HG03060 (cell line): ENCODE data around the gene MEX3D.
"Not testable (repeated sequence)": the region's sequence is repeated elsewhere in the genome, so short reads cannot be mapped to it uniquely, and the experiment has no call there.

Experiments used
- ATAC-seq: cut with Tn5 transposase; IDR thresholded peaks from one replicate; pipeline ENCODE4 v1.9.1; 2021; ENCODE audit warnings: low read depth, moderate number of reproducible peaks; ENCODE audit not compliant: unreplicated experiment

MEX3D gene

GRCh38 chr19:1522061-1522460 lies 46.1 kb downstream of the MEX3D start:
- ATAC-seq = no peak

GRCh38 chr19:1521636-1522035 lies 46.5 kb downstream of the MEX3D start:
- ATAC-seq = no peak

- ATAC-seq = no peak
These were observed 47.8 kb downstream of the MEX3D start for GRCh38 chr19:1520203-1520780.

GRCh38 chr19:1519802-1520201 lies 48.3 kb downstream of the MEX3D start:
- not testable (repeated sequence) for ATAC-seq

GRCh38 chr19:1518471-1518870 lies 49.7 kb downstream of the MEX3D start:
- ATAC-seq = no peak

GRCh38 chr19:1516395-1516753 lies 51.8 kb downstream of the MEX3D start:
- no peak for ATAC-seq

GRCh38 chr19:1514986-1515721 lies 53.0 kb downstream of the MEX3D start:
- ATAC-seq = no peak

GRCh38 chr19:1514295-1514661 lies 53.8 kb downstream of the MEX3D start:
- no peak for ATAC-seq

- no peak for ATAC-seq
These were observed 54.4 kb downstream of the MEX3D start for GRCh38 chr19:1513499-1514294.

- ATAC-seq = no peak
These were observed 55.2 kb downstream of the MEX3D start, which contains the start of gene ADAMTSL5 for GRCh38 chr19:1512671-1513498. Gene ADAMTSL5 (minus strand): TSS chr19:1513019. CDS start chr19:1510943, 2,076 bp downstream.

- ATAC-seq = no peak
These were observed 56.5 kb downstream of the MEX3D start for GRCh38 chr19:1511318-1512317.

- no peak for ATAC-seq
These were observed 57.3 kb downstream of the MEX3D start for GRCh38 chr19:1510807-1511206.

GRCh38 chr19:1510442-1510806 lies 57.7 kb downstream of the MEX3D start:
- ATAC-seq = no peak

- ATAC-seq = no peak
These were observed 58.3 kb downstream of the MEX3D start for GRCh38 chr19:1509602-1510441.

- ATAC-seq = no peak
These were observed 59.6 kb downstream of the MEX3D start for GRCh38 chr19:1508507-1508856.

GRCh38 chr19:1507763-1508506 lies 60.2 kb downstream of the MEX3D start:
- no peak for ATAC-seq

- ATAC-seq = no peak
These were observed 60.9 kb downstream of the MEX3D start for GRCh38 chr19:1507192-1507660.
